Liver (tissue), 9 donors: ENCODE results near the gene CNTROB. TPM values are rescaled to one million over a fixed set of nuclear protein-coding genes. Genes with fewer than 3 reads are reported as not detected.

Experiments used
- DNase-seq: peaks from one replicate; pipeline ENCODE4 v3.0.0-alpha.2; 2017; ENCODE audit warnings: low spot score
- H3K27ac ChIP-seq, 2 donors: one replicate each; pipeline ENCODE4 v1.7.0; 2013; ENCODE audit warnings: inconsistent platforms in 2 of 2, low read length in 2 of 2, control low read depth in 1 of 2, low read depth in 1 of 2, mild to moderate bottlenecking in 1 of 2
- H3K27me3 ChIP-seq, 4 donors: one replicate each; pipeline versions ENCODE4 v1.6.1 to v1.7.0; 2013; ENCODE audit warnings: low read length in 3 of 4, inconsistent platforms in 1 of 4, mild to moderate bottlenecking in 1 of 4, moderate library complexity in 1 of 4; ENCODE audit not compliant: control insufficient read depth in 4 of 4, insufficient read depth in 4 of 4
- H3K36me3 ChIP-seq, 4 donors: one replicate each; pipeline versions ENCODE4 v1.6.1 to v1.7.0; 2013; ENCODE audit warnings: low read length in 3 of 4, mild to moderate bottlenecking in 3 of 4, low read depth in 1 of 4, moderate library complexity in 1 of 4; ENCODE audit not compliant: control insufficient read depth in 4 of 4, insufficient read depth in 3 of 4
- H3K4me1 ChIP-seq, 4 donors: one replicate each; pipeline versions ENCODE4 v1.6.1 to v1.7.0; 2013; ENCODE audit warnings: low read length in 3 of 4, mild to moderate bottlenecking in 3 of 4, moderate library complexity in 1 of 4; ENCODE audit not compliant: control insufficient read depth in 4 of 4, insufficient read depth in 4 of 4
- H3K4me3 ChIP-seq, 3 donors: one replicate each; pipeline versions ENCODE4 v1.6.1 to v1.7.0; 2013; ENCODE audit warnings: low read length in 3 of 3, control low read depth in 1 of 3, low read depth in 1 of 3, mild to moderate bottlenecking in 1 of 3
- H3K9ac ChIP-seq, 2 donors: one replicate each; pipeline ENCODE4 v1.7.0; 2013; ENCODE audit warnings: low read length in 2 of 2, mild to moderate bottlenecking in 2 of 2, moderate library complexity in 2 of 2, control low read depth in 1 of 2, low read depth in 1 of 2
- H3K9me3 ChIP-seq, 4 donors: one replicate each; pipeline versions ENCODE4 v1.6.1 to v1.7.0; 2013; ENCODE audit warnings: low read length in 3 of 4; ENCODE audit not compliant: control insufficient read depth in 4 of 4
- ATF3 ChIP-seq: IDR thresholded peaks from 2 replicates; pipeline ENCODE4 v1.6.1; 2016; ENCODE audit warnings: antibody characterized with exemption
- CTCF ChIP-seq: fragments of 150-350 bp; IDR thresholded peaks from 2 replicates; pipeline ENCODE4 v1.5.1; 2017; ENCODE audit warnings: improper control_type of control experiment, low read depth, low read length; ENCODE audit not compliant: missing input control
- EGR1 ChIP-seq, 2 donors: IDR thresholded peaks; 2 replicates each; pipeline ENCODE4 v1.6.1; 2016 to 2018; ENCODE audit warnings: antibody characterized with exemption in 2 of 2, low read depth in 2 of 2
- FOXA1 ChIP-seq: IDR thresholded peaks from 2 replicates; pipeline ENCODE4 v1.6.1; 2016; ENCODE audit warnings: antibody characterized with exemption
- FOXA2 ChIP-seq: IDR thresholded peaks from 2 replicates; pipeline ENCODE4 v1.6.1; 2016; ENCODE audit warnings: antibody characterized with exemption
- GABPA ChIP-seq, 2 donors: IDR thresholded peaks in 1 of 2; conservative IDR thresholded peaks in 1 of 2; 2 replicates each; pipeline ENCODE4 v1.6.1; 2016; ENCODE audit warnings: antibody characterized with exemption in 2 of 2, mild to moderate bottlenecking in 1 of 2, moderate library complexity in 1 of 2
- HNF4A ChIP-seq, 2 donors: conservative IDR thresholded peaks; 2 replicates each; pipeline ENCODE4 v1.6.1; 2016; ENCODE audit warnings: antibody characterized with exemption in 2 of 2, mild to moderate bottlenecking in 2 of 2
- HNF4G ChIP-seq: IDR thresholded peaks from 2 replicates; pipeline ENCODE4 v1.6.1; 2016; ENCODE audit warnings: antibody characterized with exemption
- JUND ChIP-seq, 2 donors: IDR thresholded peaks; 2 replicates each; pipeline ENCODE4 v1.6.1; 2016; ENCODE audit warnings: antibody characterized with exemption in 2 of 2
- MAX ChIP-seq: IDR thresholded peaks from 2 replicates; pipeline ENCODE4 v1.6.1; 2016; ENCODE audit warnings: antibody characterized with exemption
- NR2F2 ChIP-seq: IDR thresholded peaks from 2 replicates; pipeline ENCODE4 v1.6.1; 2016; ENCODE audit warnings: antibody characterized with exemption
- RAD21 ChIP-seq, 2 donors: IDR thresholded peaks; 2 replicates each; pipeline ENCODE4 v1.6.1; 2016; ENCODE audit warnings: antibody characterized with exemption in 2 of 2, mild to moderate bottlenecking in 2 of 2
- RXRA ChIP-seq, 2 donors: IDR thresholded peaks; 2 replicates each; pipeline ENCODE4 v1.6.1; 2017 to 2018; ENCODE audit warnings: antibody characterized with exemption in 2 of 2, mild to moderate bottlenecking in 1 of 2
- SP1 ChIP-seq: IDR thresholded peaks from 2 replicates; pipeline ENCODE4 v1.6.1; 2018; ENCODE audit warnings: antibody characterized with exemption, mild to moderate bottlenecking
- TAF1 ChIP-seq: conservative IDR thresholded peaks from 2 replicates; pipeline ENCODE4 v1.6.1; 2016; ENCODE audit warnings: antibody characterized with exemption, mild to moderate bottlenecking
- YY1 ChIP-seq: IDR thresholded peaks from 2 replicates; pipeline ENCODE4 v1.6.1; 2016; ENCODE audit warnings: antibody characterized with exemption, mild to moderate bottlenecking
- ZBTB33 ChIP-seq: IDR thresholded peaks from 2 replicates; pipeline ENCODE4 v1.6.1; 2016; ENCODE audit warnings: antibody characterized with exemption
- WGBS: extraction: QIAGEN DNeasy Blood & Tissue Kit; methylation state at CpG from one replicate; pipeline ENCODE4 v1.1.7; 2013; 5-methylcytosine and 5-hydroxymethylcytosine counted together
- polyA plus RNA-seq, 2 donors: library from polyadenylated mRNA; stranded (reverse) in 1 of 2; unstranded in 1 of 2; fragments of 200-250 nt in 1 of 2; fragments of >200 nt in 1 of 2; fragmentation: Nextera tagmentation in 1 of 2; extraction: Ambion mirVana in 1 of 2; gene quantifications; one replicate each; pipeline versions ENCODE4 v1.2.1 to v1.2.3, GENCODE V29; 2013 to 2015
- total RNA-seq, 2 donors: library from RNA; depleted of rRNA; stranded (reverse); fragments of >200 nt; gene quantifications; one replicate each; pipeline ENCODE4 v1.2.3, GENCODE V29; 2014
- donor health status: healthy.
- donor health status: healthy.
- donor health status: healthy.
- donor health status: healthy.
- donor health status: healthy.

Gene CNTROB
- total and polyA plus RNA-seq, 4 donors, result 2.2 to 12.0 (median 8.6) TPM

- DNase-seq, result no peak
- 45% methylated on average over 20 of the region's 20 CpGs for WGBS
- Histone ChIP-seq H3K9ac (peak overlapping the region in 1 of 2 donors; percentile 64), H3K9me3 (no peaks in the 10 kb centered on the region), H3K36me3 (peaks cover 0 to 4% (median 2%) of the 10 kb centered on the region in 4 donors), H3K27ac (peak overlapping the region; percentile 52 to 57), H3K4me1 (peaks cover 5 to 27% (median 17%) of the 10 kb centered on the region in 4 donors), H3K27me3 (no peaks in the 10 kb centered on the region), H3K4me3 (peak overlapping the region; percentile 69 to 91 (median 75))
- TF ChIP-seq RAD21 (IDR thresholded peaks at IDR 0.05) (no peak), RXRA (IDR thresholded peaks at IDR 0.05) (no peak), CTCF (no peak), EGR1 (IDR thresholded peaks at IDR 0.05; ENCODE audit: low read depth in 2 of 2) (no peak), NR2F2 (no peak), HNF4G (no peak), TAF1 (no peak), FOXA2 (no peak), HNF4A (conservative IDR thresholded peaks at IDR 0.05) (no peak), JUND (IDR thresholded peaks at IDR 0.05) (no peak)
Observed at GRCh38 chr17:7930841-7931631, 970 bp upstream of the CNTROB start.

- Histone ChIP-seq H3K4me1 (peaks cover 5 to 27% (median 17%) of the 10 kb centered on the region in 4 donors), H3K9me3 (no peaks in the 10 kb centered on the region), H3K4me3 (peak overlapping the region; percentile 69 to 95 (median 86)), H3K9ac (peak overlapping the region; percentile 8 to 88), H3K36me3 (peaks cover 0 to 12% (median 10%) of the 10 kb centered on the region in 4 donors), H3K27me3 (no peaks in the 10 kb centered on the region), H3K27ac (peak overlapping the region; percentile 57 to 73)
- no peak for TF ChIP-seq FOXA1
- TF ChIP-seq FOXA2, result no peak
- TF ChIP-seq TAF1, result no peak
- peak; percentile 52 for DNase-seq
- 2% methylated on average over 17 of the region's 17 CpGs for WGBS
Observed at GRCh38 chr17:7932483-7932891, 481 bp downstream of the CNTROB start.

GRCh38 chr17:7932949-7933348 is 943 bp downstream of the CNTROB start:
- 38% methylated on average over 16 of the region's 16 CpGs for WGBS
- DNase-seq, result peak; percentile 48
- H3K4me3 ChIP-seq, result peak overlapping the region; percentile 69 to 95 (median 86)
- TF ChIP-seq CTCF (no peak), ZBTB33 (no peak), FOXA1 (no peak), HNF4G (no peak), NR2F2 (no peak), YY1 (no peak), TAF1 (no peak), HNF4A (conservative IDR thresholded peaks at IDR 0.05) (no peak), ATF3 (no peak), RXRA (IDR thresholded peaks at IDR 0.05) (no peak), RAD21 (IDR thresholded peaks at IDR 0.05) (no peak), MAX (no peak), GABPA (IDR thresholded peaks at IDR 0.05 in 1 of 2, conservative IDR thresholded peaks at IDR 0.05 in 1 of 2) (no peak), JUND (IDR thresholded peaks at IDR 0.05) (no peak), FOXA2 (no peak), EGR1 (IDR thresholded peaks at IDR 0.05; ENCODE audit: low read depth in 2 of 2) (no peak), SP1 (no peak)
- H3K9ac ChIP-seq, result peak overlapping the region; percentile 8 to 50
- H3K36me3 ChIP-seq, result peaks cover 0 to 12% (median 10%) of the 10 kb centered on the region in 4 donors
- no peaks in the 10 kb centered on the region for H3K27me3 ChIP-seq
- no peak overlapping the region for H3K27ac ChIP-seq
- H3K4me1 ChIP-seq, result peaks cover 5 to 27% (median 17%) of the 10 kb centered on the region in 4 donors
- no peaks in the 10 kb centered on the region for H3K9me3 ChIP-seq
